DND-41 (cell line): ENCODE measurements around the gene FADS1.
A peak's percentile ranks its signal among the peaks of the same experiment; 100 is the strongest.

ENCODE experiments used
- ATAC-seq: fragments of 200-7000 bp; cut with Tn5 transposase; 3 replicates; pipeline ENCODE4 v1.9.1; 2021; ENCODE audit warnings: low read depth; ENCODE audit not compliant: insufficient read depth
- DNase-seq: peaks from one replicate; pipeline ENCODE4 v3.0.0-alpha.2; 2020
- H2AFZ ChIP-seq: 2 replicates; pipeline ENCODE4 v1.6.0; 2012; ENCODE audit warnings: low read depth, low read length
- H3K27ac ChIP-seq: 2 replicates; pipeline ENCODE4 v1.5.1; 2012; ENCODE audit warnings: low read length, inconsistent platforms
- H3K27me3 ChIP-seq: fragments of 200-600 bp; sonication (generic); 2 replicates; pipeline ENCODE4 v1.6.0; 2012; ENCODE audit warnings: low read length, mild to moderate bottlenecking, inconsistent platforms; ENCODE audit not compliant: insufficient read depth, poor library complexity
- H3K36me3 ChIP-seq: 2 replicates; pipeline ENCODE4 v1.5.1; 2012; ENCODE audit warnings: low read length, inconsistent platforms; ENCODE audit not compliant: insufficient read depth
- H3K4me1 ChIP-seq: 2 replicates; pipeline ENCODE4 v1.5.1; 2012; ENCODE audit warnings: mild to moderate bottlenecking, low read length; ENCODE audit not compliant: insufficient read depth
- H3K4me2 ChIP-seq: 2 replicates; pipeline ENCODE4 v1.6.0; 2012; ENCODE audit warnings: mild to moderate bottlenecking, moderate library complexity, low read length, inconsistent platforms; ENCODE audit not compliant: insufficient read depth
- H3K4me3 ChIP-seq, 2 experiments: fragments of 200-600 bp in 1 of 2; shearing (Covaris generic) in 1 of 2; 2 replicates each; pipeline ENCODE4 v1.5.1; 2012 to 2016; ENCODE audit warnings: inconsistent platforms in 2 of 2, low read length in 2 of 2, mild to moderate bottlenecking in 2 of 2, low read depth in 1 of 2, moderate library complexity in 1 of 2
- H3K79me2 ChIP-seq: 2 replicates; pipeline ENCODE4 v1.6.0; 2012; ENCODE audit warnings: low read length, inconsistent platforms; ENCODE audit not compliant: insufficient read depth
- H3K9ac ChIP-seq: 2 replicates; pipeline ENCODE4 v1.6.0; 2012; ENCODE audit warnings: low read depth, mild to moderate bottlenecking, inconsistent platforms, low read length, moderate library complexity
- H3K9me3 ChIP-seq: 2 replicates; pipeline ENCODE4 v1.5.1; 2012; ENCODE audit warnings: low read length, moderate library complexity, mild to moderate bottlenecking, inconsistent platforms; ENCODE audit not compliant: insufficient read depth, severe bottlenecking
- H4K20me1 ChIP-seq: 2 replicates; pipeline ENCODE4 v1.6.0; 2012; ENCODE audit warnings: low read length; ENCODE audit not compliant: insufficient read depth
- CTCF ChIP-seq: IDR thresholded peaks from 2 replicates; pipeline ENCODE4 v1.5.1; 2012; ENCODE audit warnings: borderline replicate concordance, low read length, moderate library complexity, mild to moderate bottlenecking; ENCODE audit not compliant: poor library complexity, severe bottlenecking; ENCODE audit errors: extremely low read depth
- EZH2 ChIP-seq: IDR thresholded peaks from 3 replicates; pipeline ENCODE4 v1.6.1; 2012; ENCODE audit warnings: borderline replicate concordance, low read depth, mild to moderate bottlenecking, moderate library complexity, low read length, inconsistent platforms; ENCODE audit not compliant: severe bottlenecking

Gene FADS1

DNA sequence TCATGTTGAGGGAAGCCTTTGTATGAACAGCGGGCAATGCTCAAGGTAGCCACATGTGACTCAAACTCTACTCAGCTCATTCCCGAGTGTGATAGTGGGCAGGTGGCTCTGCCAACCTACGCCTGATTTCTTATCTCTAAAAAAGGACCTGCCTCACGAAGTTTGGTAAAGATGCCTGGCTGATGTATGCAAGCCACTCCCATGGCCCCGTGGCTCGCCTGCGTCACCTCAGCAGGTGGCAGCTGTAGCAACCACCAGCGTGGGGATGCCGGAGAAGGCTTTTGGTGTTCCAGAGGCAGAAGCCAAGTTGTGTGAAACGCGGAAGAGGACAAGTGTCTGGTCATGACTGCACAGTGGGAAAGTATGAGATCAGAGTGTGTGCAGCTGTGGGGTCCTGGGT is 16.7 kb upstream of the FADS1 start:
- Histone ChIP-seq H3K27me3 (no peaks in the 10 kb centered on the region), H3K9me3 (no peaks in the 10 kb centered on the region), H3K4me3 (peak overlapping the region in 1 of 2 experiments; percentile 84; a peak in 2 of 4 replicates), H3K79me2 (peaks cover 97% of the 10 kb centered on the region), H3K4me1 (peaks cover 72% of the 10 kb centered on the region), H2AFZ (no peak overlapping the region), H3K36me3 (peaks cover 81% of the 10 kb centered on the region), H3K4me2 (peak overlapping the region; percentile 81), H3K27ac (peak overlapping the region; percentile 99), H4K20me1 (peaks cover 56% of the 10 kb centered on the region), H3K9ac (peak overlapping the region; percentile 90)
- no peak for DNase-seq
- no peak for TF ChIP-seq EZH2
- TF ChIP-seq CTCF = no peak
- ATAC-seq = no peak

DNA sequence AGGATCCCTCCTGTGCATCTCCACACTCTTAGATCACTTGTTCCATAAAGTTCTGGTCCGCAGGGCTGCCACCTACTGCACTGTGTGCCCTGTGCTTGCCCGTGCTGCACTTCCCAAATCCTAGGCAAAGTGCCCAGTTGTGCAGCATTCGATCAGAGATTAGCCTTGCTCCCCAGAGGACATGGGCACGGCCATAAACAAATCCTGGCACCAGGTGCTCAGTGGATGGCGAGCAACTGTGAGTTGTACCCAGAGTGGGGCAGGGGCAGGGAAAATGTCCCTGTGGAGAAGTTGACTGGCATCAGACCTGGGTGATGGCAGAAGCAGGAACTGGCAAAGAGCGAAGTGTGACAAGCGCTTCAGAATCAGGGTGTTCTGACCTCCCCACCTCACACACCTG is 16.0 kb upstream of the FADS1 start:
- TF ChIP-seq EZH2 (no peak), CTCF (no peak)
- Histone ChIP-seq H3K27me3 (no peaks in the 10 kb centered on the region), H3K9ac (peak overlapping the region; percentile 90), H3K27ac (peak overlapping the region; percentile 99), H4K20me1 (peaks cover 49% of the 10 kb centered on the region), H3K4me1 (peaks cover 72% of the 10 kb centered on the region), H3K4me2 (peak overlapping the region; percentile 81), H3K4me3 (peak overlapping the region in 1 of 2 experiments; percentile 84; a peak in 2 of 4 replicates), H3K36me3 (peaks cover 77% of the 10 kb centered on the region), H3K79me2 (peaks cover 95% of the 10 kb centered on the region), H2AFZ (no peak overlapping the region), H3K9me3 (no peaks in the 10 kb centered on the region)
- no peak for DNase-seq
- ATAC-seq = no peak

- Histone ChIP-seq H3K27me3 (no peaks in the 10 kb centered on the region), H3K79me2 (peaks cover 94% of the 10 kb centered on the region), H3K9ac (peak overlapping the region; percentile 90), H3K36me3 (peaks cover 72% of the 10 kb centered on the region), H3K4me2 (peak overlapping the region; percentile 81), H4K20me1 (peaks cover 43% of the 10 kb centered on the region), H3K9me3 (no peaks in the 10 kb centered on the region), H3K4me1 (peaks cover 70% of the 10 kb centered on the region), H3K27ac (peak overlapping the region; percentile 99), H3K4me3 (peak overlapping the region in 1 of 2 experiments; percentile 84; a peak in 1 of 4 replicates), H2AFZ (no peak overlapping the region)
- no peak for TF ChIP-seq EZH2
- TF ChIP-seq CTCF = no peak
- DNase-seq (no peak), ATAC-seq (no peak)
Observed at GRCh38 chr11:61832207-61832606, 15.4 kb upstream of the FADS1 start.
